NCI-H1048 (cell line): Measurements from ENCODE around the gene FANK1.
"Not testable (repeated sequence)": the region's sequence is repeated elsewhere in the genome, so short reads cannot be mapped to it uniquely, and the experiment has no call there.

Experiments used
- DNase-seq: peaks from one replicate; lab custom pipeline; 2025; lab: John Stamatoyannopoulos, UW

The FANK1 gene

DNA sequence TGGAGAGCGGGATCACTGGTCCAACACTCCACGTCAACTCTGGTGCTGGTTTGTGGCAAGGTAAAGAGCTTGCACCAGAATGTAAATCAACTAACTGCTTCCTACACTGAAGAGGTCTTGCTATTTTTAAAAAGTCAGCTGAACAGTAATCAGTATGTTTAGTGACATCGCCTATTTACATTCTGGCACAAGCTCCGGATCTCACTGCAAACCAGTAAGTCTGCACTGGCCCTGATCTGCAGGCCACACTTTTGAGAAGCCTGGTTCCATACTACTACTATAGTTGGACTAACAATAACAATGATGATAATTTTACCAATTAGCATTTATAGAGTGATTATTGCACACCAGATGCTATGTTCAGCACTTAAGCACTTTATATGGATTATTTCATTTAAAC is 6.9 kb upstream of the FANK1 start:
- DNase-seq = not testable (repeated sequence)

DNA sequence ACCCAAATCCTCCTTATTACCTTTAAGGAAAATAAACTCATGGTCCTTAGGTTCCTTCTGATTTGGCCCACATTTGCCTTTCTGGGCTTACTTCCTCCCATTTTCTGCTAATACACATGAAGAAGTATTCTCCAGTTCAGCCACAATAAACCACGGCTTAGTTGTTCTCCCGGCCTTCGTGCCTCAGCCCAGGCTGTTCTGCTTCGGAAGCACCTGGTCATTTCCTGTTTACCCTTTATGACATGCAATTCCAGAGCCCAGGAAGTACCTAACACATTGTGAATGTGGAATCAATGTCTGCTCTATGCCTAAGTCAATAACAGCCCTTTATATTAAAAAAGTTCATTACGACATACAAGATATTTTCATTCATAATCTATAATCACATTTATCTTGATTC is 4.0 kb upstream of the FANK1 start:
- not testable (repeated sequence) for DNase-seq

- DNase-seq = not testable (repeated sequence)
Observed at GRCh38 chr10:125894176-125894575, 2.2 kb upstream of the FANK1 start.

GRCh38 chr10:125895130-125896087 is 955 bp upstream of the FANK1 start:
- not testable (repeated sequence) for DNase-seq

- DNase-seq = not testable (repeated sequence)
Observed at GRCh38 chr10:125897317-125897716, 953 bp downstream of the FANK1 start.

DNA sequence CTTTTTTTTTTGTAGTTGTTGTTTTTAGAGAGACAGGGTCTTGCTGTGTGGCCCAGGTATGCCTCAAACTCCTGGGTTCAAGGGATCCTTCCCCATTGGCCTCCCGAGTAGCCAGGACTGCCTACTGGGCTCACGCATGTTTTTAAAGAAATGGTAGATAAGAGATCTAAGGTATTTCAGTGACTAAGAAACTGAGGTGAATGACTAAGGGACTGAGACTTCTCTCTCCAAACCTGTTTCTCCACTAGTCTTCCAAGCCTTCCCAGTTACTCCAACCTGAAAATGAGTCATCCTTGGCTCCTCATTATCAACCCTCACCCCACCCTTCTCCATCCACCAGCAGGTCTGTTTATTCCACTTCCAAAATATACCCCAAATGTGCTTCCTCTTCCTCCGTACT is 4.6 kb downstream of the FANK1 start:
- not testable (repeated sequence) for DNase-seq

DNA sequence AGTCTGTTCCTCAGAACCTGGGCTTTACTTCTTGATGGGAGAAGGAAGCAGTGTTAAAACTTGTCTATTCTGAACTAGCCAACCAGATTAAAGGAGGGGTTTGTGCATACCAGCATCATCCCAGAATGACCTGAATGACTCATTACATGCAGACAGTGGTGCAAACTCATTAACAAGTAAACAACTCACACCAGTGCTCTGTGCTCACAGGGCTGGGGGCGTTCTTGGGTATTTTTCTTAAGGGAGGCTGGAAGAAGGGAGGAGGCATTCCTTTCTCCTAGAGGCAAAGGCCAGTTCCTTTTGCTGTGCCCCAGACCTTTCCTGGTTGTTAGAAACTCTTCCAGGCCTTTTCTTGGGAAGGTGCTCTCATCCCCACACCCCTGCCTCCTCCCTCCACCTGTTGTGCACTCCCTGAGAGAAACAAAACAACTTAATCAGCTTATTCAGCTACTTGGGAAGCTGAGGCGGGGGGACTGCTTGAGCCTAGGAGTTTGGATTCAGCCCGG is 6.8 kb downstream of the FANK1 start:
- DNase-seq = not testable (repeated sequence)

GRCh38 chr10:125905069-125905994 is 9.0 kb downstream of the FANK1 start:
- not testable (repeated sequence) for DNase-seq

DNA sequence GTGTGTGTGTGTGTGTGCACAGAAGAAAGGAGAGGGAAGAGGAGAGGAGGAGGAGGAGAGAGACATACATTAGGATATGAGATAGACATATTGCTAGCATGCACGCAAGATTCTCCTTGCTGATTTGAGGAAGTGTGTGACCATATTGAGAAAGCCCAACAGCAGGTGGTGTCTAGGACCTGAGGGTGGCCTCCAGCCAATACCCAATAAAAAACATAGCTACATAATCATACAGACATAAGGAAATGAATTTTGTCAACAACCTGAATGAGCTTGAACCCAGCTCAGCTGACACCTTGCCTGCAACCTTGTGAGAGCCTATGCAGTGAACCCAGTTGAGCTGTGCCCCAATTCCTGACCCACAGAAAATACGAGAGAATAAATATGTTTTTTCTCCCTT is 11.2 kb downstream of the FANK1 start:
- DNase-seq = not testable (repeated sequence)

GRCh38 chr10:125908813-125909212 is 12.4 kb downstream of the FANK1 start:
- not testable (repeated sequence) for DNase-seq

GRCh38 chr10:125909491-125909890 is 13.1 kb downstream of the FANK1 start:
- DNase-seq = not testable (repeated sequence)

DNA sequence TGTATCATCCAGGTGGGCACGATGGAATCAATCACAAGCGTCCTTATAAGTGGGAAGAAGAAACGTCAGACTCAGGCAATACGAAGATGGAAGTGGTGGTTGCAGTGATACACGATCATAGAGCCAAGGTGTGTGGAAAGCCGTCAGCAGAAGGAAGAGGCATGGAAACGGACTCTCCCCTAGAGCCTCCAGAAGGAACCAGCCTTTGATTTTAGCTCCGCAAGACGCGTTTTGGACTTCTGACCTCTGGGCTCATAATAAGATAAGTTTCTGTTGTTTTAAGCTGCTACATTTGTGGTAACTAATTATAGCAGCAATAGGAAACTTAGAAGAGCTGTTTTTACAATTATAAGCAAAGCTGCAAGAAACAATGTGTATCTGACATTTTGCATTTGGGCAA is 14.8 kb downstream of the FANK1 start:
- DNase-seq = no peak

DNA sequence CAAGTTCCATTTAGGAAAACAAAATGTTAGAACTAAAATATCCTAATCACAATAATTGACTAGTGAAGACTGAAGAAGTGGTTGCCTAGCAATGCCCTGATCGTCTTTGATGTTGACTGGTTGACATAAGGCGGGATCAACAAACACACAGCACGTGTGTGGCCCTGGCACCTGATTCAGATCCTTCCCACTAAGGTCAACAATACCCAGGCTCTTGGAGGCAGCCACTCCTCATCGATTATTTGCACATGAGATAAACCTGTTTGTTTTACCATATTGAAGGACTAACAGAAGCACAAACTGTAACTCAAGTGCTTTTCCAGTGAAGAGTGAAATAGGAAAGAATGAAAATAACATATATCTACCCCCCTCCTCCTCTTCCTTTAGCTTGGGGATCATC is 15.6 kb downstream of the FANK1 start:
- DNase-seq = no peak

- DNase-seq = not testable (repeated sequence)
Observed at GRCh38 chr10:125913277-125913676, 16.9 kb downstream of the FANK1 start.

GRCh38 chr10:125916977-125917376 is 20.6 kb downstream of the FANK1 start:
- no peak for DNase-seq

DNA sequence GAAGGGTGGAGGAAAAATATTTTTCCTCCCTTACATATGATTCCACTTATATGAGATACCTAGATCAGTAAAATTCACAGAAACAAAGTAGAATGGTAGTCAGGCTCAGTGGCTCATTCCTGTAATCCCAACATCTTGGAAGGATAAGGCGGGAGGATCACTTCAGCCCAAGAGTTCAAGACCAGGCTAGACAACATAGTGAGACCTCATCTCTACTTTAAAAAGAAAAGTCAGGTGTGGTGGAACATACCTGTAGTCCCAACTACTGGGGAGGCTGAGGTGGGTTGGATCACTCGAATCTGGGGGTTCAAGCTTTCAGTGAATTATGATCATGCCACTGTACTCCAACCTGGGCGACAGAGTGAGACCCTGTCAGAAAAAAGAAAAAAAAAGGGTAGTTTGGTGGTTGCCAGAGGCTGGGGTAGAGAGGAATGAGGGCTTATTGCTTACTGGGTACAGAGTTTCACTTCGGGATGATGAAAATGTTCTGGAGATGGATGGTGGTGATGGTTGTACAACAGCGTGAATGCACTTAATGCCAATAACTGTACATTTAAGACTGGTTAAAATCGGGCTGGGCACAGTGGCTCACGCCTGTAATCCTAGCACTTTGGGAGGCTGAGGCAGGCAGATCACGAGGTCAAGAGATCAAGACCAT is 21.5 kb downstream of the FANK1 start:
- DNase-seq = not testable (repeated sequence)

- not testable (repeated sequence) for DNase-seq
Observed at GRCh38 chr10:125921643-125922306, 25.4 kb downstream of the FANK1 start.

DNA sequence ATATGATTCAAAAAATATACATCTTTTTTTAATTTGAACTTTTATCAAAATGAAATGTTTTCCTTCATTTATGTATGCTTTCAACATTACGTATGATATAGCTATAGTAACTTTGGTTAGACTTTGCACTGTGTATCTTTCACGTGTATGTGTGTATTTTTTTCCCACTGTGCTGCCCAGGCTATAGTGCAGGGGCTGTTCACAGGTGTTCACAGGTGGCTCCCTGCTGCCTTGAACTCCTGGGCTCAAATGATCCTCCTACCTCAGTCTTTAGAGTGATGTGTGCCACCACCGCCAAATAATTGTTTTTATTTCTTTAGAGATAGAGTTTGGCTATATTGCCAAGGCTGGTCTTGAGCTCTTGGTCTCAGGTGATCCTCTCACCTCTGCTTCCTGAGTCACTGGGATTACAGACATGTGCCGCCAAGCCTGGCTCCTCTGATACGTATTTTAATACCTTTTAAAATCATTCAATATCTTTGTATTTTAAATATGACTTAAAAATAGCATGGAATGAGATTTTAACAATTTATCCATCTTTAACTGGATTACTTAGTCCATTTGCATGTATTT is 29.0 kb downstream of the FANK1 start:
- no peak for DNase-seq

DNA sequence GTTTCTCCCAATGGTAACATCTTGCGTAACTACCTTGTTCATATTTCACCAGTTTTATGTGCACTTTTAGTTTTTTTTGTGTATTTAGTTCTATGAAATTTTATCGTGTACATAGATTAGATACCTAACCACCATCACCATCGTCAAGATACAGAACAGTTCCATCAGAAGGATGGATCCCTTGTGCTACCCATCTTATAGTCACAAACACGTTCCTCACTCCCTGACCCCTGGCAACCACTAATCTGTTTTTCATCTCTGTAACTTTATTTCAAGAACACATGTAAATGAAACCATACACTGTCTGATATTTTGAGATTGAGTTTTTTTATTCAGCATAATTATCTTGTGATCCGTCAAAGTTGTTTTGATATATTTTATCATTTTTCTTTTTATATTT is 29.9 kb downstream of the FANK1 start:
- no peak for DNase-seq

GRCh38 chr10:125927265-125927664 is 30.9 kb downstream of the FANK1 start:
- DNase-seq = not testable (repeated sequence)
